ENCODE measurements around the gene ASIC5. TPM values are rescaled to one million over a fixed set of nuclear protein-coding genes. Genes with fewer than 3 reads are reported as not detected.
A peak's percentile ranks its signal among the peaks of the same experiment; 100 is the strongest.

Gene ASIC5
- total and polyA plus RNA-seq, 2 of the 4 experiments (the other 2 are of a cell fraction), result not detected

DNA sequence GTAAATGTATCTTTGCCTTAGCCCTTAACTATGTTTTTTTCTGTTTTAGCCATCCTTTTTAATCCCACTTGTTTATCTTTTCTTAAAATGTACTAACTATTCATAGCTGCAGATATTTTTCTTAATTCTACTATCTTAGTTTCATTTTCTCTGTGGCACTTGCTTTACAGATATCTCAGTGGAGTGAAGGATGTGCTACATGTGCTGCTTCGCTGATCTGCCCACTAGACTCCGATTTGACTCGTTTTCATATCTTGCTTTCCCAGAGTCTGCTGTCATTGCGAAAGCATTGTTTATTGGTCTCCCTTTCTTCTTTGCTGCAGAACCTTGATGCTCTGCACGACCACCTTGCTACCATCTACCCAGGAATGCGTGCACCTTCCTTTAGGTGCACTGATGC, 76.7 kb downstream of the ASIC5 start:
- no peak; the same call in 1 of the 2 replicates for ATAC-seq (ENCODE audit: low read depth)

More for the DNA sequence above, 76.7 kb downstream of the ASIC5 start:
- H3K4ac ChIP-seq (ENCODE audit: low read depth, low read length), result peak overlapping the region; percentile 20; the same call in 1 of the 2 replicates
- intact Hi-C loops (cut with micrococcal nuclease) (loop anchor here (10.0 kb wide), 2 partner anchors 805 to 975 kb away; no protein-coding TSS in a partner anchor), dilution Hi-C loops (cut with HindIII; ENCODE audit: low sequenced_read_pairs, unreplicated experiment) (no loop called here), in situ Hi-C loops (cut with MboI; ENCODE audit: low sequenced_read_pairs) (loop anchor here (10.0 to 25.0 kb wide), 3 partner anchors 345 to 977 kb away; no protein-coding TSS in a partner anchor)
- H3K79me1 ChIP-seq (ENCODE audit: low read depth in 1 of 2, low read length in 2 of 2), result no peaks in the 10 kb centered on the region
- CTCF ChIA-PET, result interaction anchor here (0.6 to 1.0 kb wide), 2 partner anchors 385 to 986 kb away, joined by 3 to 4 read pairs; no protein-coding TSS in a partner anchor
- H3K4me2 ChIP-seq (ENCODE audit: low read depth, low read length), result peak overlapping the region; percentile 30
- H3K36me3 ChIP-seq (ENCODE audit: control insufficient read depth, insufficient read depth, low read length), result no peaks in the 10 kb centered on the region
- H3K4me3 ChIP-seq (ENCODE audit: insufficient read depth, low read depth, low read length), result no peak overlapping the region
- no peaks in the 10 kb centered on the region for H4K20me1 ChIP-seq (ENCODE audit: insufficient read depth, low read length)
- peak overlapping the region; percentile 26 for H2AFZ ChIP-seq (replicated peaks; ENCODE audit: low read length, poor library complexity)
- H2BK5ac ChIP-seq (ENCODE audit: low read depth, low read length, poor library complexity, severe bottlenecking), result no peak overlapping the region
- no peak overlapping the region for H3K56ac ChIP-seq (ENCODE audit: extremely low read depth, insufficient read depth, low read length)
- H4K91ac ChIP-seq (ENCODE audit: insufficient read depth, low read depth, low read length), result peak overlapping the region; percentile 25; the same call in 1 of the 2 replicates
- H3K9ac ChIP-seq (ENCODE audit: low read depth, low read length), result no peak overlapping the region
- BruUV-seq (replicated peaks), result no TSS peak
- H2BK120ac ChIP-seq (ENCODE audit: low read depth, low read length), result no peak overlapping the region
- TF ChIP-seq MAZ (IDR thresholded peaks at IDR 0.05; ENCODE audit: borderline replicate concordance, low read depth, low read length) (no peak), CEBPB (IDR thresholded peaks at IDR 0.05; ENCODE audit: low read depth, low read length) (peak; percentile 41; the same call in 1 of the 2 replicates), RFX5 (IDR thresholded peaks at IDR 0.05; ENCODE audit: low read depth, low read length) (no peak), BHLHE40 (IDR thresholded peaks at IDR 0.05; ENCODE audit: low read depth, low read length) (no peak), CHD1 (IDR thresholded peaks at IDR 0.05; ENCODE audit: low read depth, low read length) (no peak)
- TF ChIP-seq, protein P1, sequence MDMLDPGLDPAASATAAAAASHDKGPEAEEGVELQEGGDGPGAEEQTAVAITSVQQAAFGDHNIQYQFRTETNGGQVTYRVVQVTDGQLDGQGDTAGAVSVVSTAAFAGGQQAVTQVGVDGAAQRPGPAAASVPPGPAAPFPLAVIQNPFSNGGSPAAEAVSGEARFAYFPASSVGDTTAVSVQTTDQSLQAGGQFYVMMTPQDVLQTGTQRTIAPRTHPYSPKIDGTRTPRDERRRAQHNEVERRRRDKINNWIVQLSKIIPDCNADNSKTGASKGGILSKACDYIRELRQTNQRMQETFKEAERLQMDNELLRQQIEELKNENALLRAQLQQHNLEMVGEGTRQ (IDR thresholded peaks at IDR 0.05; ENCODE audit: low read depth, low read length), result no peak
- WGBS, 2 experiments (ENCODE audit: extremely low coverage in 2 of 2, insufficient read length in 1 of 2), result no CpG with 5 or more reads among the region's 6 CpGs
- H3K18ac ChIP-seq (ENCODE audit: low read depth, low read length), result no peak overlapping the region
- no peak overlapping the region for H4K8ac ChIP-seq (ENCODE audit: low read depth in 2 of 2, low read length in 2 of 2)
- no peaks in the 10 kb centered on the region for H3K9me3 ChIP-seq (ENCODE audit: control insufficient read depth, insufficient read depth, low read length)
- H3K23ac ChIP-seq (ENCODE audit: low read depth, low read length), result no peak overlapping the region
- POLR2A ChIA-PET (ENCODE audit: unreplicated experiment), result no interaction called here
- H3K14ac ChIP-seq (replicated peaks; ENCODE audit: low read depth, low read length), result no peak overlapping the region
- no peak overlapping the region for H3K27ac ChIP-seq (ENCODE audit: insufficient read depth, low read length)
- H3K4me1 ChIP-seq (ENCODE audit: control insufficient read depth, insufficient read depth, low read length), result peaks cover 2% of the 10 kb centered on the region; the same call in 1 of the 2 replicates
- no peak overlapping the region for H2AK5ac ChIP-seq (ENCODE audit: low read depth, low read length)
- H4K5ac ChIP-seq (ENCODE audit: low read depth, low read length), result no peak overlapping the region
- H3K27me3 ChIP-seq (ENCODE audit: control insufficient read depth, insufficient read depth, low read length), result no peaks in the 10 kb centered on the region
- H3K9me1 ChIP-seq (ENCODE audit: insufficient read depth, low read length), result no peaks in the 10 kb centered on the region
- peak overlapping the region; percentile 49; the same call in 1 of the 3 replicates for H2BK15ac ChIP-seq (ENCODE audit: low read depth, low read length)
- peak overlapping the region; percentile 8 for H2AK9ac ChIP-seq (replicated peaks; ENCODE audit: low read depth, low read length, poor library complexity)
- DNase-seq, result no peak
- no peak overlapping the region for H2BK20ac ChIP-seq (ENCODE audit: low read depth, low read length)
